SK-N-SH treated with all-trans-retinoic acid at 6 μM for 48 hours (cell line): ENCODE results near the gene IL16.

Experiments
- ATAC-seq: fragments of 200-7000 bp; cut with Tn5 transposase; 3 replicates; pipeline ENCODE4 v1.9.1; 2020; ENCODE audit warnings: mild to moderate bottlenecking, moderate library complexity
- ARNTL ChIP-seq: fragments of 450-650 bp; formaldehyde crosslinking; IDR thresholded peaks from 2 replicates; pipeline ENCODE4 v1.5.0; 2020; ENCODE audit warnings: low read depth, mild to moderate bottlenecking, moderate library complexity, borderline replicate concordance
- BACH2 ChIP-seq: fragments of 250-450 bp; sonication (Bioruptor Pico); IDR thresholded peaks from 2 replicates; pipeline ENCODE4 v1.9.0; 2021; ENCODE audit warnings: mild to moderate bottlenecking, borderline replicate concordance
- CSDC2 ChIP-seq: fragments of 250-450 bp; sonication (Bioruptor Pico); IDR thresholded peaks from 2 replicates; pipeline ENCODE4 v1.5.0; 2020; ENCODE audit warnings: mild to moderate bottlenecking, moderate library complexity
- ESRRG ChIP-seq: fragments of 250-450 bp; sonication (Bioruptor Pico); IDR thresholded peaks from 2 replicates; pipeline ENCODE4 v1.6.1; 2021; ENCODE audit warnings: mild to moderate bottlenecking
- GLIS3 ChIP-seq: fragments of 250-450 bp; sonication (Bioruptor Pico); IDR thresholded peaks from 2 replicates; pipeline ENCODE4 v1.5.0; 2020; ENCODE audit warnings: mild to moderate bottlenecking, moderate library complexity
- ISL1 ChIP-seq: fragments of 250-450 bp; sonication (Bioruptor Pico); IDR thresholded peaks from 2 replicates; pipeline ENCODE4 v2.1.2; 2022; ENCODE audit warnings: mild to moderate bottlenecking, moderate library complexity
- OSR1 ChIP-seq: fragments of 250-450 bp; sonication (Bioruptor Pico); IDR thresholded peaks from 2 replicates; pipeline ENCODE4 v1.8.0; 2022; ENCODE audit warnings: moderate library complexity, mild to moderate bottlenecking, inconsistent platforms
- RARB ChIP-seq: fragments of 250-450 bp; sonication (Bioruptor Pico); IDR thresholded peaks from 2 replicates; pipeline ENCODE4 v1.8.0; 2021; ENCODE audit warnings: mild to moderate bottlenecking, moderate library complexity
- SNAI2 ChIP-seq: fragments of 250-450 bp; sonication (Bioruptor Pico); IDR thresholded peaks from 2 replicates; pipeline ENCODE4 v1.5.0; 2020; ENCODE audit warnings: mild to moderate bottlenecking, moderate library complexity
- TCF4 ChIP-seq: fragments of 250-450 bp; sonication (Bioruptor Pico); IDR thresholded peaks from 2 replicates; pipeline ENCODE4 v1.8.0; 2021; ENCODE audit warnings: mild to moderate bottlenecking, moderate library complexity, borderline replicate concordance
- TOX ChIP-seq: fragments of 250-450 bp; sonication (Bioruptor Pico); IDR thresholded peaks from 2 replicates; pipeline ENCODE4 v1.8.0; 2021; ENCODE audit warnings: mild to moderate bottlenecking, moderate library complexity, borderline replicate concordance
- ZC3H10 ChIP-seq: fragments of 250-450 bp; sonication (Bioruptor Pico); IDR thresholded peaks from 2 replicates; pipeline ENCODE4 v1.5.1; 2021; ENCODE audit warnings: mild to moderate bottlenecking, moderate library complexity
- ZFP3 ChIP-seq: fragments of 250-450 bp; sonication (Bioruptor Pico); IDR thresholded peaks from 2 replicates; pipeline ENCODE4 v1.5.0; 2020; ENCODE audit warnings: mild to moderate bottlenecking, moderate library complexity
- ZFP30 ChIP-seq: fragments of 450-650 bp; formaldehyde crosslinking; IDR thresholded peaks from 2 replicates; pipeline ENCODE4 v1.5.0; 2022; ENCODE audit warnings: mild to moderate bottlenecking, moderate library complexity
- ZNF565 ChIP-seq: fragments of 450-650 bp; formaldehyde crosslinking; conservative IDR thresholded peaks from 2 replicates; pipeline ENCODE4 v1.5.0; 2020; ENCODE audit warnings: low read depth, mild to moderate bottlenecking, moderate library complexity
- ZNF70 ChIP-seq: fragments of 450-650 bp; formaldehyde crosslinking; IDR thresholded peaks from 2 replicates; pipeline ENCODE4 v1.5.0; 2020; ENCODE audit warnings: mild to moderate bottlenecking, moderate library complexity
- TF ChIP-seq, protein P1 (sequence below): fragments of 250-450 bp; sonication (Bioruptor Pico); IDR thresholded peaks from 2 replicates; pipeline ENCODE4 v1.5.0; 2020; ENCODE audit warnings: mild to moderate bottlenecking, moderate library complexity
- TF ChIP-seq, protein P2 (sequence below): fragments of 250-450 bp; sonication (Bioruptor Pico); IDR thresholded peaks from 2 replicates; pipeline ENCODE4 v1.8.0; 2021; ENCODE audit warnings: low read depth, mild to moderate bottlenecking, moderate library complexity, borderline replicate concordance
- TF ChIP-seq, protein P3 (sequence below): fragments of 250-450 bp; sonication (Bioruptor Pico); IDR thresholded peaks from 2 replicates; pipeline ENCODE4 v1.5.1; 2021; ENCODE audit warnings: mild to moderate bottlenecking, moderate library complexity
- TF ChIP-seq, protein P4 (sequence below): fragments of 250-450 bp; sonication (Bioruptor Pico); IDR thresholded peaks from 2 replicates; pipeline ENCODE4 v1.8.0; 2020; ENCODE audit warnings: mild to moderate bottlenecking, moderate library complexity, borderline replicate concordance

The IL16 gene

DNA sequence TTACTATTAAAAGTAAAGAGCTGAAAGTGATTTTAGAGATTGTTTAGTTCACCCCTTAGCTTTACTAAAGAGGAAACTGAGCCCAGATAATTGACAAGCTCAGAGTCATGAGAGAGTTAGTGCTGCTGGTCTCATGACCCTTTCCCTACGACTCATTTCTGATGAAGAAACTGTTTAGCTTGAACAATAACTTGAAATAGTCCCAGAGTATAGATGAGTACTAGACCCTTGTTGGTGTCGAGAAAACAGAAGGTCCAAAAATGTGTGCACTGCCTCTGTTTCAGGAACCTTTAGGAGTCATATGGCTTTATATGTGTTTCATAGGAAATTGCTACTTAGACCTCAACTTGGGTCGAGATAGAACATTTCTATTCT is 58.2 kb downstream of the IL16 start:
- TF ChIP-seq ZNF70 (CRISPR knock-in tag) = no peak
- no peak for TF ChIP-seq TOX (CRISPR knock-in tag)
- TF ChIP-seq OSR1 (CRISPR knock-in tag) = no peak
- TF ChIP-seq ESRRG (CRISPR knock-in tag) = no peak
- TF ChIP-seq GLIS3 (CRISPR knock-in tag) = no peak
- TF ChIP-seq TCF4 = no peak
- TF ChIP-seq ISL1 (CRISPR knock-in tag) = no peak
- TF ChIP-seq SNAI2 (CRISPR knock-in tag) = no peak
- no peak for TF ChIP-seq ARNTL
- TF ChIP-seq ZFP30 (CRISPR knock-in tag) = no peak
- no peak for TF ChIP-seq RARB
- no peak for TF ChIP-seq ZC3H10
- TF ChIP-seq ZNF565 (CRISPR knock-in tag) = no peak
- TF ChIP-seq, protein P1, sequence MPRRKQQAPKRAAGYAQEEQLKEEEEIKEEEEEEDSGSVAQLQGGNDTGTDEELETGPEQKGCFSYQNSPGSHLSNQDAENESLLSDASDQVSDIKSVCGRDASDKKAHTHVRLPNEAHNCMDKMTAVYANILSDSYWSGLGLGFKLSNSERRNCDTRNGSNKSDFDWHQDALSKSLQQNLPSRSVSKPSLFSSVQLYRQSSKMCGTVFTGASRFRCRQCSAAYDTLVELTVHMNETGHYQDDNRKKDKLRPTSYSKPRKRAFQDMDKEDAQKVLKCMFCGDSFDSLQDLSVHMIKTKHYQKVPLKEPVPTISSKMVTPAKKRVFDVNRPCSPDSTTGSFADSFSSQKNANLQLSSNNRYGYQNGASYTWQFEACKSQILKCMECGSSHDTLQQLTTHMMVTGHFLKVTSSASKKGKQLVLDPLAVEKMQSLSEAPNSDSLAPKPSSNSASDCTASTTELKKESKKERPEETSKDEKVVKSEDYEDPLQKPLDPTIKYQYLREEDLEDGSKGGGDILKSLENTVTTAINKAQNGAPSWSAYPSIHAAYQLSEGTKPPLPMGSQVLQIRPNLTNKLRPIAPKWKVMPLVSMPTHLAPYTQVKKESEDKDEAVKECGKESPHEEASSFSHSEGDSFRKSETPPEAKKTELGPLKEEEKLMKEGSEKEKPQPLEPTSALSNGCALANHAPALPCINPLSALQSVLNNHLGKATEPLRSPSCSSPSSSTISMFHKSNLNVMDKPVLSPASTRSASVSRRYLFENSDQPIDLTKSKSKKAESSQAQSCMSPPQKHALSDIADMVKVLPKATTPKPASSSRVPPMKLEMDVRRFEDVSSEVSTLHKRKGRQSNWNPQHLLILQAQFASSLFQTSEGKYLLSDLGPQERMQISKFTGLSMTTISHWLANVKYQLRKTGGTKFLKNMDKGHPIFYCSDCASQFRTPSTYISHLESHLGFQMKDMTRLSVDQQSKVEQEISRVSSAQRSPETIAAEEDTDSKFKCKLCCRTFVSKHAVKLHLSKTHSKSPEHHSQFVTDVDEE (CRISPR knock-in tag) = no peak
- TF ChIP-seq, protein P2, sequence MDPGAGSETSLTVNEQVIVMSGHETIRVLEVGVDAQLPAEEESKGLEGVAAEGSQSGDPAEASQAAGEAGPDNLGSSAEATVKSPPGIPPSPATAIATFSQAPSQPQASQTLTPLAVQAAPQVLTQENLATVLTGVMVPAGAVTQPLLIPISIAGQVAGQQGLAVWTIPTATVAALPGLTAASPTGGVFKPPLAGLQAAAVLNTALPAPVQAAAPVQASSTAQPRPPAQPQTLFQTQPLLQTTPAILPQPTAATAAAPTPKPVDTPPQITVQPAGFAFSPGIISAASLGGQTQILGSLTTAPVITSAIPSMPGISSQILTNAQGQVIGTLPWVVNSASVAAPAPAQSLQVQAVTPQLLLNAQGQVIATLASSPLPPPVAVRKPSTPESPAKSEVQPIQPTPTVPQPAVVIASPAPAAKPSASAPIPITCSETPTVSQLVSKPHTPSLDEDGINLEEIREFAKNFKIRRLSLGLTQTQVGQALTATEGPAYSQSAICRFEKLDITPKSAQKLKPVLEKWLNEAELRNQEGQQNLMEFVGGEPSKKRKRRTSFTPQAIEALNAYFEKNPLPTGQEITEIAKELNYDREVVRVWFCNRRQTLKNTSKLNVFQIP = no peak
- no peak for TF ChIP-seq CSDC2 (CRISPR knock-in tag)
- TF ChIP-seq ZFP3 (CRISPR knock-in tag) = no peak
- no peak for TF ChIP-seq BACH2 (CRISPR knock-in tag)
- no peak for ATAC-seq

DNA sequence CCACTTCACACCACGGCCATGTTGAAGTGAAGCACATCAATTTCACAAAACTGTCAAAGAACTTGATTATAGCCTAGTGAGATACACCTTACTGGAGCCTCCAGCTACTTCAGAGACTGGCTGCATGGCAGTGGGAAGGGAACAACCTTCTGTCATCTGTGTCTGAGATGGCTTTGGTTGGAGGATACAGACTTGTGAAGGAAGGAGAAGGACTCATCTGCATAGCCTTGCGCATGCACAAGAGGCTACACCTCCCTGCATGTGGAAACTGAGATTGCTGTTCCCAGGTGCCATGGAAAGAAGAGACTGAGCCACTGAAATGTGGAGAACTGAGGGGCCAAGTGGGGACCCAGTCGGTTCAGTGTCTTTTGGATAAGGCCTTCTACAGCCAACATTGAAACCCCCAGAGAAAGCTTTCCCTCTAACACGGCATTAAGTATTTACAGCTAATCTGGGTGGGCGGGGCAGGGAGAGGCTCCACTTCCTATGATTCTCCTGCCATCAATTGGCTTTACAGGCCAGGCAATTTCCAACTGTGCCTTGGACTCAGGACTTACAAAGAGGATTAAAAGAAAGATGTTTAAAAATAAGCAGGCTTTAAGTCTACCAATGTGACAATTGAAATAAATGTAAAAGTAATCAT is 58.8 kb downstream of the IL16 start:
- ATAC-seq = no peak
- TF ChIP-seq ZC3H10 = no peak
- no peak for TF ChIP-seq ISL1 (CRISPR knock-in tag)
- TF ChIP-seq, protein P3, sequence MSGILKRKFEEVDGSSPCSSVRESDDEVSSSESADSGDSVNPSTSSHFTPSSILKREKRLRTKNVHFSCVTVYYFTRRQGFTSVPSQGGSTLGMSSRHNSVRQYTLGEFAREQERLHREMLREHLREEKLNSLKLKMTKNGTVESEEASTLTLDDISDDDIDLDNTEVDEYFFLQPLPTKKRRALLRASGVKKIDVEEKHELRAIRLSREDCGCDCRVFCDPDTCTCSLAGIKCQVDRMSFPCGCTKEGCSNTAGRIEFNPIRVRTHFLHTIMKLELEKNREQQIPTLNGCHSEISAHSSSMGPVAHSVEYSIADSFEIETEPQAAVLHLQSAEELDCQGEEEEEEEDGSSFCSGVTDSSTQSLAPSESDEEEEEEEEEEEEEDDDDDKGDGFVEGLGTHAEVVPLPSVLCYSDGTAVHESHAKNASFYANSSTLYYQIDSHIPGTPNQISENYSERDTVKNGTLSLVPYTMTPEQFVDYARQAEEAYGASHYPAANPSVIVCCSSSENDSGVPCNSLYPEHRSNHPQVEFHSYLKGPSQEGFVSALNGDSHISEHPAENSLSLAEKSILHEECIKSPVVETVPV (CRISPR knock-in tag) = no peak
- no peak for TF ChIP-seq ARNTL
- no peak for TF ChIP-seq SNAI2 (CRISPR knock-in tag)
- no peak for TF ChIP-seq TOX (CRISPR knock-in tag)
- TF ChIP-seq ZFP3 (CRISPR knock-in tag) = no peak
- TF ChIP-seq, protein P1 (CRISPR knock-in tag) = no peak
- no peak for TF ChIP-seq ESRRG (CRISPR knock-in tag)
- TF ChIP-seq OSR1 (CRISPR knock-in tag) = no peak
- TF ChIP-seq GLIS3 (CRISPR knock-in tag) = no peak
- no peak for TF ChIP-seq ZNF70 (CRISPR knock-in tag)
- TF ChIP-seq RARB = no peak
- TF ChIP-seq ZNF565 (CRISPR knock-in tag) = no peak
- TF ChIP-seq, protein P4, sequence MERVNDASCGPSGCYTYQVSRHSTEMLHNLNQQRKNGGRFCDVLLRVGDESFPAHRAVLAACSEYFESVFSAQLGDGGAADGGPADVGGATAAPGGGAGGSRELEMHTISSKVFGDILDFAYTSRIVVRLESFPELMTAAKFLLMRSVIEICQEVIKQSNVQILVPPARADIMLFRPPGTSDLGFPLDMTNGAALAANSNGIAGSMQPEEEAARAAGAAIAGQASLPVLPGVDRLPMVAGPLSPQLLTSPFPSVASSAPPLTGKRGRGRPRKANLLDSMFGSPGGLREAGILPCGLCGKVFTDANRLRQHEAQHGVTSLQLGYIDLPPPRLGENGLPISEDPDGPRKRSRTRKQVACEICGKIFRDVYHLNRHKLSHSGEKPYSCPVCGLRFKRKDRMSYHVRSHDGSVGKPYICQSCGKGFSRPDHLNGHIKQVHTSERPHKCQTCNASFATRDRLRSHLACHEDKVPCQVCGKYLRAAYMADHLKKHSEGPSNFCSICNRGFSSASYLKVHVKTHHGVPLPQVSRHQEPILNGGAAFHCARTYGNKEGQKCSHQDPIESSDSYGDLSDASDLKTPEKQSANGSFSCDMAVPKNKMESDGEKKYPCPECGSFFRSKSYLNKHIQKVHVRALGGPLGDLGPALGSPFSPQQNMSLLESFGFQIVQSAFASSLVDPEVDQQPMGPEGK (CRISPR knock-in tag) = no peak
